ENCODE data around the gene FNDC3A.
"Not testable (repeated sequence)": the region's sequence is repeated elsewhere in the genome, so short reads cannot be mapped to it uniquely, and the experiment has no call there.

The FNDC3A gene

DNA sequence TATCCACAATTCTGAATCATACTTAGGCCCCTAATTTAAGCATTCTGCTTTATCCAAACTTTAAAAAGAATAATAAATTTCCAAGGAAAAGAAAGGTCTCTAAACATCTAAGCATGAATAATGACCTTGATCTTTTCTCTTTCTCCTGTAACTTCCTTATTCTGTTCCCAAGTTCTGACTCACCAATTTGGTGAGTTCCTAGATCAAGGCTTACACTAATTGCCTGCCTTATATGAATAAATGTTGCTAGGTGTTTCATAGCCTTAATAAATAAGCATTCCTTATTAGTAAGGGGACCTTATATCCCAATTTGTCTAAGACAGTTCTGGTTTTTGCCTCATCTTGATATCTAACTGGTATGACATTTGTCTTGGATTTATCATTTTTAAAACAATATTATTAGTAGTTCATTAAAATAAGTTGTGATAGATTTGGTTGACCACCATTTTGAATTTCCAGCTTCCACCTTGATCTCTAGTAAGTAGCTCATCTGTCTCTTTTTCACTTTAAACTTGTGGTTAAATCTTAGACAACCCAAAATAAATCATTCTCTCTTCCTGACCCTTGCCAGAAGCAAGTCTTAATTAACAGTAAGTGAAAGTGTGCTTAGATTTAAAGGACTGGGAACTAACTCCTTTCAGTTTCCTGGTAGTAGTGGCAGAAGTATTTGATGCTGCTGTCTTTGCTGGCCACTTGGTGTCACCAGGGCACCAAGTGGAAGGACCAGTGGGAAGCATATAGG, 123.2 kb downstream of the FNDC3A start:
- no peak for DNase-seq

DNA sequence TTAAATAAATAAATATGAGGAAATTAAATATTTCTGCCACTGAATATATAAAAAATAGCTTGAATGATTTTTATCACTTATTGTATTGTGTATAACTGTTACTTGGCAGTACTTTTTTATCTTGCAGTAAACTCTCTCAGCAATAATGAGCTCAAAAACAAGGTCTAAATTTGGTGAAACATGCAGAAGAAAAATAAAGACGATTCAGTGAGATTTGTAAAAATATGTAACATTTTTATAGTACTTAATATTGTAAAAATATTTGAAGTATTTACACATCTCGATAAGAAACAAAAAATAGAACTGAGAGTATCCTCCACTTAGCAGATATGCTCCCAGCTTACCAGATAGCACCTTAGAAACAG, 123.8 kb downstream of the FNDC3A start:
- no peak for DNase-seq

DNA sequence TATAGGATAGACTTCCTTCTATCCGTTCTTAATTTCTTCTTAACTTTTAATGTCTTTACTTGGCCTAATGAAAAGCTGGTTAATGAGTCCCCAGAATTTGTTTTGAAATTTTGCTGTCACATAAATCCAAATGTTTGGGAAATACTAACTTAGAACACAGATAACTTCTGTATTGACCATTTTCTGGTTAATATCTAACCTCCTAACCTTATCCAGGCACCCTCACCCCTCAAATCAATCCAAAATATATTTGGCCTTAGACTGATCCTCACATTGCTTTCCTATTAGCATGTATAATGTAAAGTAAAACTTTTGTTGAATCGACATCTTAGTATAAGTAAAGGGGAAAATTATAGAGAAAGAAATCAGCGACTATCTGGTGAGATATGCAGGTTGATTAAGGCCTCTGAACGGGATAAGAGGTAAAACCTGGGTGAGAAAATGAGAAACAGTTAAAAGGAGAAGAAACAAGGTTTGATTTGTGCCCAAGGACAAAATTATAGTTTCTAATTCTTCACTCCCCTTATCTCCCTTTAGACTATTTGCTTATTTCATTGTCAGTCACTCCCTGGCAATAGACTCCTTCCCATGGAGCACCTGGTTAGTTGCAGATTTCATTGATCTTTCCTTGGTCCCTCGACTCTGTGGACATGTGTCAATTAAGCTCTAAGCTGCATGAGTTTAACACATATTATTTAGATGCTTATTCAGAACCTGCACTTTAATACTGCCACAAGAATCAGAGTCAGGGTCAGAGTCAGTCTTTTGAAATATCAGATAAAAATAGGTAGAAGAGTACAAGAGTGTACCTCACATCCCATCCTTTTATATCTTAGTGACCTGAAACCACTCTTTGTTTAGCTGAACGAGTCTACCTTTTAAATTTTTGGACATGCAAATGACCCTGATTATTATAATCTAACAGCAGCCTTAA, 125.2 kb downstream of the FNDC3A start:
- DNase-seq, result no peak

DNA sequence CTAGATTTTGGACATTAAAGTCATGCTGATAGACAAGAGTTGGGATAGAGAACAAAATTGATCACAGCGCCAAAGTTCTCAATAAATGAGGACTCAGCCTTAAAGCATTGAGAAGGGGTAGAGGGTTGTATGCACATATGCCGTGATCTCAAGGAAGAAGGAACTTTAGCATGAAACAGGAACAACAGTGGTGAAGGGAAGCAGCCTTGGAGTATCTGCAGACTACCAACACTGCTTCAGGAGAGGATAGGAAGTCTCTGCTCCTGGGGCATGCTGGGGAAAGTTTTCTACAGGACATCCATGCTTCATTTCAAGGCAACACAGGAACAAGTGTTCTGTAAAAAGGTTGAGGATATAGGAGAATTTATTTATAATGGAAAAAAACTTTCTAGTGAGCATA, 132.5 kb downstream of the FNDC3A start:
- DNase-seq, result no peak

DNA sequence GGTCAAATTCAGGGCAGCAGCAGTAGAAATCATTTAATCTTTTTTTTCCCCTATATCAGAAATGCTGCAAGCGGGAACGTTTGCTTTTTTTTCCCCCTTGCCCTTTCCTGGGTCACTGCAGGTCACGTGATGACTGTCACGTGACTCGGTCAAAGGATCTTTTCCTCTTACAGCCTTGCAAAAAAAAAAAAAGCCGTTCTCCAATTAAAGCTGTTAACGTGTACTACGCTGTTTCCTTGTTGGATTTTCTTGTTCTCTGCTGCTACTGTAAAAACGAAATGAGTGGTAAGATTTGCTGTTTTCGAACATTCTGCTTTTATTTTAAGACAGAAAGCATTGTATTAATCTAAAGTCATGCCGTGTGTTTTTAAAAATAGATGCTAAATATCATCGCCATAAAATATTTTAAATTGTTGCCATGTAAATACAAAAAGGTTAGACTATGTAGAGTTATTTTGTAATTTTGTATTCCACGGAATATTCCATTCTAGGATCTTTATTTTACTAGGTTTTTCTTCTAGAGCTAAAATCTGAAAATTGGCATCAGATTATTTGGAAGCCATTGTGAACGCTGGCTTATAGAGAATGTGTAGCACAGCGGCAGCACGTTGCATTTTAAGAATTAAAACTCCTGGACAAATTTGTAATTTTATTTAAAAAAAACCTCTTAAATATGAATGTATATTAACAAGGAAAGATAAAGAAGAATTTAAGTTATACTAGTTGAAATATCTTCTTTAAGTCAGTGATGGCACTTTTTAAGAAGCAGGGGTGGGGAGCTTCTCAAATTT, 134.6 kb downstream of the FNDC3A start:
- DNase-seq, result peak; percentile 61

DNA sequence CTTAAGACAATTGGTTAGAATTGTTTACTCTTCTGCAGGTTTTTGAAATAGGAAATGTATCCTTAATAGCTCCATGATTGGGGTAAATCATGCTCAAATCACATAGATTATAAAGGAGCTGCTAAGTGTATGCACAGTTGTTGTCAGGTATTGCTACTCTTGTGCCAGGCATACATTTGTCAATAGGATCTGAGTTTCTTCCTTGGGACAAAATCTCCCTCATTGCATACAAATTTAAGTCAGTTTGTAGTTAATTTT, 135.1 kb downstream of the FNDC3A start:
- DNase-seq, result no peak

DNA sequence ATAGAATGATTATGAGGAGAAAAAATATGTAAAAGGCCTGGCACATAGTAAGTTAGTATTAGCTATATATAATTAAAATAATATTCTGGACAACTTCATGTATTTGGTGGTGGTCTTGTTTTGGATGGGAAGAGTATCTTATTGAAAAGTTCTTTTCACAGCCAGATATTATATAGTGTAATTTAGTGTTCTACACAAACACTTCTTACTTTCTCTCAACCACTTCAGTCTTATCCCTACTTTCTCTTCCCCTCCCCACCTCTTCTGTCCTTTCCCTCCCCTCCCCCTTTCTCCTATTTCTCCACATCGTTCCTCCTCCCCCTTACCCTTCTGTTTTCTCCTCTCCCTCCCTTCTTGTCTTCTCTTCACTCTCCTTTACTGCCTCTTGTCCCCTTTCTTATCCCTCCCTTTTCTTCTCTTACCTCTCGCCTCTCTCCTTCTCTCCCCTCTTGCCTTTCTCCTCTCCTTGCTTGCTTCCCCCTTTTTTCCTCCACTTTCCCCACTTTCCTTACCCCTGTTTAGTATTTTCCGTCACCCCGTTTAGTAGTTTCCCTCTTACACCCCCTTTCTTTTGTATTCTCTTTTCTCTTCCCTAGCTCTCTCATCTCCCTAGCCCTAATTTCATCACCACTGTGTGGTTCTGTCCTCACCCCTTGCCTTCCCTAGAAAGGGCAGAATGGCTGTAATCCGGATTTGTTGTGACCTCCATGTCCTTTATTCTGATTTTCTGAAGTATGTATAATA, 137.2 kb downstream of the FNDC3A start:
- no peak for DNase-seq

DNA sequence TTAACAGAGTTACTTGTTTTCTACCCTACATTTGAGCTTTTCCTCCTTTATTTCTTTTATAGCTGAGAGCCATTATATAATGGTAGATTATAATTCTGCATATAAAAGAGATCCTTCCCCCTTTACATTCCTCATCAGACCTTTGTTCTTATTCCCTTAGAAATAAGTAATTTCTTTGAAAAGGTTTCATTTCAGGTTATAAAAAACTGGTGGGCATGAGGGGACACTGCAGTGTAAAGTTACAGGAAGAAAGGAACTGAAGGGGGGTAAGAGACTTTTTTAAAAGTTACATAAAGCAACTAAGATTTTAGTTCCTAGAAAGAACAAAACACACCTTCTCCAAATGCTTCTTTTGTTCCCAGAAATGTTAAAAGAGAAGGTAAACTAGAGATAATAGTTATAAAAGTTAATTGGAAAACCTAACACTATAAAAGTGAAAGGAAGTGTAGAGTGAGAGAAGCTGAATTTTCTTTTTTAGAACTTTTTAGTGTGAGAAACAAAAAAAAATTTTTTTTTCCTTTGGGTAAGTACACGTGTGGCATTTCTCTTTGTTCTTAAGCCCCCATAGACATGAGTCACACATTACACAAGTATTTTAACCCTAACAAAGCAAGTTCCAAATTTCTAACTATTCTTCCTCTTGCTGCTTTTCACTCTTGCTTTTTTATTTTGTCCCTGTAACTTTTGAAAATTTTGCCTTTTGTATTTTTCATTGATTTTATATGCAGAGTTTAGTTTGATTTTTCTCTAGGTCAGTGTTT, 138.0 kb downstream of the FNDC3A start:
- DNase-seq, result no peak

DNA sequence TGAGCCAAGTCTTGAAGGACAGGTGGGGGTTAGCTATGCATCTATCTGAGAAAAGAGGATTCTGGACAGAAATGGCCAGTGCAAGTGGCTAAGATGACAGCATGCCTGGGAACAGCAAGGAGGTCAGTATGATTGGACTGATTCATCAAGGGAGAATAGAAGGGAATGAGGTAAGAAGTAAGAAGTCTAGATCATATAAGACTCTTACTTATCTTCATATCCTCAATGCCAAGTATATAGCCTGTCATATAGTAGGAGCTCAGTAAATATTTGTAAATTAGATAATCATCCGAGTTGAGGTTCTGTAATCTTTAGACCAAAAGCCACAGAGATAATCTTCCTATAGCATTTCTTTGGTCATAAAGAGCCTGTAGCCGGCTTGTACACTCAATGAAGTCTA, 141.2 kb downstream of the FNDC3A start:
- DNase-seq, result no peak

DNA sequence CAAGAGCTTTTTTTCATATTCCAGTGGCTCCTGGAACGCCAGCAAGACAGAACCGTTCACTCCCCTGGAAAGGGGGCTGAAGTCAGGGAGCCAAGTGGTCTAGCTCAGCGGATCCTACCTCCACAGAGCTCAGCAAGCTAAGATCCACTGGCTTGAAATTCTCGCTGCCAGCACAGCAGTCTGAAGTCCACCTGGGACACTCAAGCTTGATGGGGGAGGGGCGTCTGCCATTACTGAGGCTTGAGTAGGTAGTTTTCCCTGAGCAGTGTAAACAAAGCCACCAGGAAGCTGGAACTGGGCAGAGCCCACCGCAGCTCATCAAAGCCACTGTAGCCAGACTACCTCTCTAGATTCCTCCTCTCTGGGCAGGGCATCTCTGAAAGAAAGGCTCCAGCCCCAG, 142.7 kb downstream of the FNDC3A start:
- not testable (repeated sequence) for DNase-seq

DNA sequence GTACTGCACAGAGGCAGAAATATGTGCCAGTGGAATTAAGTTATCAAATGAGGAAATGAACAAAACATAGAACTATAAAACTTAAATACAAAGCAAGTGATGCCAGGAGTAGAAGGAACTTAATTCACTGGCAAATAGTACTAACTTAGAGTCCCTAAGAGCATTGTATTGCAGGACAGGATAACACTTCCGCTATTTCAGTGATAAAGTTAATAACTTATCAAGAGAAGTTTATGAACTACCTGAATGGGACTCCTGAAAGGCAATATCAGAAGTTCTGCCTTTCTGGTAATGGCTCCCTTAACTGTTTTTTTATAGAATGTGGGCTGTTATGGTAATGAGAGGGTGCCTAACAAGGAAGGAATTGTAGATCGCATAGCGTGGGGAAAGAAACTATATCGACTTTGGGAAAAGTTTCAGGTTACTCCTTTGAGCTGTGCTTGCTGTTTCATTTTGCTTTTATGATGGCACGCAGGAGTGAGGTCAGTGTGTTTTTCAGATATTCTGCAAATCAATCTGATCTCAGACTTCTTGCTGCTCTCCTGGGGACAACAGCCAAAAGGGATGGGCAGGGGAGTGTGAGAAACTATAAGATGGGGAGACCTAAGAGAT, 149.1 kb downstream of the FNDC3A start:
- DNase-seq, result no peak

DNA sequence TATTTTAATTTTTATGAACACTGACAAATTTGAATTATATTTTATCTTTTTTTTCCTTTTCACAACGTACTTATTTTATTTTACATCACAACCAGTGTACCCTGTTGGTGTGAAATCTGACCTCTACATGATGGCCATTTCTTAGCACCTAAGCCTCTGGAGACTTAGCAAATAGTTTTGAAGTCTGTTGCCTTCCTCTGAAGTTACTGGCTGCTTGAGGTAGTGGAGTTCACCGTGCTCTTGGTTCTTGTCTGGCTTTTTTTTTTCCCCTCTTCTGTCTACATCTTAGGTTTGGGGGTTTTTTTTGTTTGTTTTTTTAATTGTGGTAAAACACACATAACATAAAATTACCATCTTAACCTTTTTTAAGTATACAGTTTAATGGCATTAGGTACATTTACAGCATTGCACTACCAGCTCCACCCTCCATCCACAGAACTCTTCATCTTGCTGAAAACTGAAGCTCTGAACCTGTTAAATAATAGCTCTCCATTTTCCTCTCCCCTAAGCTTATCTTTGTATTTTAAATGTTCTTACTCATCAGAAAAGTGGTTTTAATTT, 150.3 kb downstream of the FNDC3A start:
- DNase-seq, result no peak

DNA sequence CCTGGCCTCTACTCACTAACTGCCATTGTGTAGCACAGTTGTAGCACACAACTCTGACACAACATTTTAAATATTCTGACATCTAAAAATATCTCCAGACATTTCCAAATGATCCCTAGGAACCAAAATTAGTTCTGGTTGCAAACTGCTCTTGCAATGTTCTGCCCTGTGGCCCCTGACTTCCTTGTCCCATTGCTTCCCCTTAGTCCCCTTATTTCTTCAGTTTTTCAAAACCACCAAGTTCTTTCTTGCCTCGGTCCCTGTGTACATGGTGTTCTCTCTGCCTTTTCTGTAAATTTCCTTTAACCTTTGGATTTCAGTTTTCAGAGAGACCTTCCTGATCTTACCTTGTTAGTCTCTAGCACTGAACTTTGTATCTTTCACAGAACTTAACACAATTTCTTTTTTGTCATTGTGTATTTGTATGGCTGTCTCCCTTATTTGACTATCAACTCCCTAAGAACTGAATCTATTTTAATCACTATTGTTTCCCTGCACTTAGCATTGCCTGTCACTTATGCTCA, 156.8 kb downstream of the FNDC3A start:
- no peak for DNase-seq

DNA sequence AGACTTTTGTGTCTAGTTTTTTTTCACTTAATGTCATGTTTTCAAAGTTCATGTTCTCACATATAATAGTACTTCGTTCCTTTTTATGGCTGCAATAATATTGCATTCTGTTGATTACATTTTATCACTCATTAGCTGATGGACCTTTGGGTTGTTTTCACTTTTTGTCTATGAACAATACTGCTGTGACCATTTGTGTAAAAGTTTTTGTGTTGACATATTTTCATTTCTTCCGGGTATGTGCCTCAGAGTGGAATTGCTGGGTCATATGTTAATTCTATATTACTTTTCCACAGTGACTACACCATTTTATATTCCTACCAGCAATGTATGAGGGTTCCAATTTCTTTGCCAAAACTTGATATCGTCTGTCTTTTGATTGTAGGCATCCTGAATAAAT, 158.6 kb downstream of the FNDC3A start:
- no peak for DNase-seq

DNA sequence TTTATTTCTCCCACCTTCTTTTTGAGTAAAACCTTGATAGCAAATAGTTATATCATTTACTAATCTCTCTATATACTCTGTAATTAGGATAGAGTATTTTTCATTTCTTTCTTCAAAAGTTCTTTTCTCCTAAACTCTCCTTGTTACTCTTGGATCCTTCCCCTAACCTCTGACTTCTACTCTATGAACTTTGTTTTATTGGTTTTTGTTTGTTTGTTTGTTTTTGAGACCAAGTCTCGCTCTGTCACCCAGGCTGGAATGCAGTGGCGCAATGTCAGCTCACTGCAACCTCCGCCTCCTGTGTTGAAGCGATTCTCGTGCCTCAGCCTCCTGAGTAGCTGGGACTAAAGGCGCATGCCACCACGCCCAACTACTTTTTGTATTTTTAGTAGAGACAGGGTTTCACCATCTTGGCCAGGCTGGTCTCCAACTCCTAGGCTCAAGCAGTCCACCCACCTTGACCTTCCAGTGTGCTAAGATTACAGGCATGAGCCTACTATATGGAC, 161.5 kb downstream of the FNDC3A start:
- DNase-seq, result not testable (repeated sequence)

DNA sequence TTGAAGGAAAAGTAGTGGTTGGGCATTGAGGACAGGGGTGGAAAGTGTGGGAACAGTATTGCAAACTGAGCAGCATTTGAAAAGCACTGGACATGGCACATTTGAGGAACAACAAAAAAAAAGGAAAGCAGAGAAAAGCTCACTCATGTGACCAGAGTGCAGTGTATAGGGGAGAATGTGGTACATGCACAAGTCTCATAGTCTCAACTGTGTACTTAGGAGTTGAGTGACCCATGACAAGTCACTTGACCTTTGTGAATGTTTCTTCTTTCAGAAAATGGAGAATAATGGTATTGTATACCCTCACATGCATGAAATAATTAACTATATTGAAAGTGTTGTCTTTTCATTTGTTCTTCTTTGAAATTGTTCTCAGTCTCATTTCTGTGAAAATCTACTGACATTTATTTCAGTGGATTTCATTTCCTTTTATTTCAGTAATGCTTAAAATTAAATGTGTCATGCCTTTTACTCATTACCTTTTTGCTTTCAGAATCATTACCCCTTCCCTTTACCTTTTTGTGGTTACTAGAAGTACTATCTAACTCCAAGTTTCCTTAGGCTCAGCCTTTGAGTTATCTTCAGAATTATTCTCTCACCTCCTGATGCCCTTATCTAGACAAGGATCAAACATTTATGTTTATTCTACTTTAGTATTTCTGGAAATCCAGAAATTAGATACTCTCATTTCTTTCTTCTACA, 165.3 kb downstream of the FNDC3A start:
- DNase-seq, result no peak

DNA sequence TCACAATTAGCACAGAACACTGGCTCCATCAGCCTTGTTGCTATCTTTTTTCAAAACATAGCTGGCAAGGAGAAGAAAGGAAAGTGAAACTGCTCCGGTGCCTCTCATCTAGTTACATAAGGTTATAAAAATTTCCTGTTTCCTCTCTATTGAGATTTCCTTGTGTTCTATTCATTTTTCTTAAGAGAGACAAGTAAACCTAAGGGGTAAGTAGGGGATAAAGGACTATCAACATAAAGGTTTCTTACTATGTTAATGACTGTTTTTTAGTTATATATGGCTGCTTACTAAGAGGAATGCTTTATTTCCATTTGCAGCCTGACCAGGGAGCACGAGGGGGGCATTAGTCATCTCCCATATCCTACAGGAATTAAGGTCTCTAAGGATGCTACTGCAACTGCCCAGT, 171.2 kb downstream of the FNDC3A start:
- no peak for DNase-seq

DNA sequence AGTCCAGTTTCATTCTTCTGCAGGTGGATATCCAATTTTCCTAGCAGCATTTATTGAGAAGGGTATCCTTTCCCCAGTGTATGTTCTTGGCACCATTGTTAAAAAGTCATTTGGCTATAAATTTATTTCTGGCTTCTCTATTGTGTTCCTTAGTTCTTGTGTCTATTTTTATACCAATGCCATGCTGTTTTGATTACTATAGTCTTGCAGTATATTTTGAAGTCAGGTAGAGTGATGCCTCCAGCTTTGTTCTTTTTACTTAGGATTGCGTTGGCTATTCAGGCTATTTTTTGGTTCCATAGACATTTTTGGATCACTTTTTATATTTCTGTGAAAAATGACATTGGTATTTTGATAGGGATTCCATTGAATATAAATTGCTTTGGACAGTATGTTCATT, 172.7 kb downstream of the FNDC3A start:
- no peak for DNase-seq

DNA sequence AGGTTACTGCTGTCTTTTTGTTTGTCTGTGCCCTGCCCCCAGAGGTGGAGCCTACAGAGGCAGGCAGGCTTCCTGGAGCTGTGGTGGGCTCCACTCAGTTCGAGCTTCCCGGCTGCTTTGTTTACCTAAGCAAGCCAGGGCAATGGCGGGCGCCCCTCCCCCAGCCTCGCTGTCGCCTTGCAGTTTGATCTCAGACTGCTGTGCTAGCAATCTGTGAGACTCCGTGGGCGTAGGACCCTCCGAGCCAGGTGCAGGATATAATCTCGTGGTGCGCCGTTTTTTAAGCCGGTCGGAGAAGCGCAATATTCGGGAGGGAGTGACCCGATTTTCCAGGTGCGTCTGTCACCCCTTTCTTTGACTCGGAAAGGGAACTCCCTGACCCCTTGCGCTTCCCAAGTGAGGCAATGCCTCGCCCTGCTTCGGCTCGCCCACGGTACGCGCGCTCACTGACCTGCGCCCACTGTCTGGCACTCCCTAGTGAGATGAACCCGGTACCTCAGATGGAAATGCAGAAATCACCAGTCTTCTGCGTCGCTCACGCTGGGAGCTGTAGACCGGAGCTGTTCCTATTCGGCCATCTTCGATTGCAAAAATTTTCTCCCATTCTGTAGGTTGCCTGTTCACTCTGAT, 182.4 kb downstream of the FNDC3A start:
- not testable (repeated sequence) for DNase-seq

DNA sequence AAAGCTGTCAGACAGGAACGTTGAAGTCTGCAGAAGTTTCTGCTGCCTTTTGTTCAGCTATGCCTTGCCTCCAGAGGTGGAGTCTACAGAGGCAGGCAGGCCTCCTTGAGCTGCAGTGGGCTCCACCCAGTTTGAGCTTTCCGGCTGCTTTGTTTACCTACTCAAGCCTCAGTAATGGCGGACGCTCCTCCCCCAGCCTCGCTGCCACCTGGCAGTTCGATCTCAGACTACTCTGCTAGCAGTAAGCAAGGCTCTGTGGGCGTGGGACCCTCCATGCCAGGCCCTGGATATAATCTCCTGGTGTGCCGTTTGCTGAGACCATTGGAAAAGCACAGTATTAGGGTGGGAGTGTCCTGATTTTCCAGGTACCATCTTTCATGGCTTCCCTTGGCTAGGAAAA, 187.4 kb downstream of the FNDC3A start:
- DNase-seq, result not testable (repeated sequence)

Measured in activated gamma-delta T cell treated with Interleukin-2 at 50 U/mL for 16 hours (primary cell).